DOHH2 (cell line): ENCODE measurements around the gene C1QTNF6.

ENCODE experiments used
- CTCF ChIP-seq: fragments of 200-600 bp; sonication (generic); IDR thresholded peaks from one replicate; pipeline ENCODE4 v1.5.1; 2014; ENCODE audit warnings: antibody characterized with exemption, mild to moderate bottlenecking, low read depth, low read length; ENCODE audit not compliant: poor library complexity, severe bottlenecking
- EZH2phosphoT487 ChIP-seq: fragments of 200-600 bp; sonication (generic); IDR thresholded peaks from 2 replicates; pipeline ENCODE4 v1.6.1; 2017; ENCODE audit warnings: borderline replicate concordance, mild to moderate bottlenecking, antibody characterized with exemption, low read length, moderate library complexity, mixed read lengths

- TF ChIP-seq CTCF = no peak
- TF ChIP-seq EZH2phosphoT487 = no peak
Observed at GRCh38 chr22:37224757-37225420, 36.8 kb upstream of the C1QTNF6 start.
